ENCODE measurements around the gene ACKR4. TPM values are rescaled to one million over a fixed set of nuclear protein-coding genes. Genes with fewer than 3 reads are reported as not detected.
"Not testable (repeated sequence)": the region's sequence is repeated elsewhere in the genome, so short reads cannot be mapped to it uniquely, and the experiment has no call there.

Gene ACKR4
- total and polyA plus RNA-seq, 2 donors (not counting 1 experiment from before 2014, with no cell fraction given): 0.15 to 0.21 TPM

DNA sequence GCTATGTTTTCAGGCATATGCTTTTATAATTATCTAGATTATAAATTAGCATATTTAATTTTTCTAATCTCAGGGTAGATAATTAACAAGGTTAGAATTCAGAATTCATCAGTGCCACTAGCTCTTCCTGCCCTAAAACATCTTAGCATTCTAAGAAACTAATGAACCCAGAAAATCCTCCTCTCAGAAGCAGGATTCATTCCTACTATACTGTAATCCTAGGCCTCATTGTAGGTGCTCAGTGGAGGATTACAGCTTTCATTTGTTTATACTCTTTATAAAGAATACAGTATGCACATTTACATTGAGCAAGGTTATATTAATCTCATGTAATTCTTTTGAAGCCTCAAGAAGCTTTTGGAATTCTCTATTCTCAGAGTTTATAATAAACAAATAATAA, 41.6 kb downstream of the ACKR4 start:
- Mint-ChIP-seq H3K4me3 (no peak overlapping the region), H3K4me1 (peaks cover 2% of the 10 kb centered on the region), H3K9me3 (ENCODE audit: insufficient read depth) (no peaks in the 10 kb centered on the region), H3K27me3 (no peaks in the 10 kb centered on the region), H3K27ac (no peak overlapping the region)
- Histone ChIP-seq H2AFZ (ENCODE audit: insufficient read depth, low read depth, low read length, poor library complexity, severe bottlenecking) (no peak overlapping the region), H3K27me3 (replicated peaks in 1 of 4; ENCODE audit: control extremely low read depth in 1 of 4, control insufficient read depth in 3 of 4, insufficient read depth in 4 of 4, low read length in 3 of 4) (no peaks in the 10 kb centered on the region), H4K20me1 (ENCODE audit: control insufficient read depth, insufficient read depth, low read length, poor library complexity, severe bottlenecking) (no peaks in the 10 kb centered on the region), H3K9ac (ENCODE audit: low read length) (no peak overlapping the region), H3K27ac (ENCODE audit: low read length in 2 of 2) (no peak overlapping the region), H3K79me2 (ENCODE audit: control insufficient read depth, insufficient read depth, low read length) (no peaks in the 10 kb centered on the region), H3K4me1 (ENCODE audit: control insufficient read depth in 2 of 2, insufficient read depth in 2 of 2, low read length in 2 of 2) (no peaks in the 10 kb centered on the region), H3K4me3 (ENCODE audit: control extremely low read depth in 1 of 5, extremely low read depth in 1 of 5, insufficient read depth in 1 of 5, low read depth in 2 of 5, low read length in 4 of 5) (no peak overlapping the region), H3K9me3 (ENCODE audit: control extremely low read depth in 1 of 3, control insufficient read depth in 2 of 3, insufficient read depth in 1 of 3, low read length in 2 of 3) (no peaks in the 10 kb centered on the region), H3K4me2 (replicated peaks; ENCODE audit: low read depth, low read length, poor library complexity, severe bottlenecking) (no peak overlapping the region), H3K36me3 (replicated peaks in 1 of 2; ENCODE audit: control extremely low read depth in 1 of 2, control insufficient read depth in 1 of 2, extremely low read depth in 1 of 2, insufficient read depth in 2 of 2, low read length in 1 of 2) (peaks cover 0 to 16% of the 10 kb centered on the region in 2 experiments)
- ATAC-seq (ENCODE audit: low read depth) (no peak), DNase-seq (no peak)
- TF ChIP-seq EZH2 (IDR thresholded peaks at IDR 0.05; ENCODE audit: borderline replicate concordance, insufficient read depth, low read depth, low read length, poor library complexity, severe bottlenecking): no peak
- TF ChIP-seq, protein P1, sequence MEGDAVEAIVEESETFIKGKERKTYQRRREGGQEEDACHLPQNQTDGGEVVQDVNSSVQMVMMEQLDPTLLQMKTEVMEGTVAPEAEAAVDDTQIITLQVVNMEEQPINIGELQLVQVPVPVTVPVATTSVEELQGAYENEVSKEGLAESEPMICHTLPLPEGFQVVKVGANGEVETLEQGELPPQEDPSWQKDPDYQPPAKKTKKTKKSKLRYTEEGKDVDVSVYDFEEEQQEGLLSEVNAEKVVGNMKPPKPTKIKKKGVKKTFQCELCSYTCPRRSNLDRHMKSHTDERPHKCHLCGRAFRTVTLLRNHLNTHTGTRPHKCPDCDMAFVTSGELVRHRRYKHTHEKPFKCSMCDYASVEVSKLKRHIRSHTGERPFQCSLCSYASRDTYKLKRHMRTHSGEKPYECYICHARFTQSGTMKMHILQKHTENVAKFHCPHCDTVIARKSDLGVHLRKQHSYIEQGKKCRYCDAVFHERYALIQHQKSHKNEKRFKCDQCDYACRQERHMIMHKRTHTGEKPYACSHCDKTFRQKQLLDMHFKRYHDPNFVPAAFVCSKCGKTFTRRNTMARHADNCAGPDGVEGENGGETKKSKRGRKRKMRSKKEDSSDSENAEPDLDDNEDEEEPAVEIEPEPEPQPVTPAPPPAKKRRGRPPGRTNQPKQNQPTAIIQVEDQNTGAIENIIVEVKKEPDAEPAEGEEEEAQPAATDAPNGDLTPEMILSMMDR (IDR thresholded peaks at IDR 0.05): no peak
- intact Hi-C loops (cut with micrococcal nuclease): no loop called here
- ChIA-PET POLR2A (no interaction called here), CTCF (interaction anchor here (0.6 to 6.0 kb wide), 5 partner anchors 13 to 286 kb away, joined by 3 to 86 read pairs (median 4); no protein-coding TSS in a partner anchor)

DNA sequence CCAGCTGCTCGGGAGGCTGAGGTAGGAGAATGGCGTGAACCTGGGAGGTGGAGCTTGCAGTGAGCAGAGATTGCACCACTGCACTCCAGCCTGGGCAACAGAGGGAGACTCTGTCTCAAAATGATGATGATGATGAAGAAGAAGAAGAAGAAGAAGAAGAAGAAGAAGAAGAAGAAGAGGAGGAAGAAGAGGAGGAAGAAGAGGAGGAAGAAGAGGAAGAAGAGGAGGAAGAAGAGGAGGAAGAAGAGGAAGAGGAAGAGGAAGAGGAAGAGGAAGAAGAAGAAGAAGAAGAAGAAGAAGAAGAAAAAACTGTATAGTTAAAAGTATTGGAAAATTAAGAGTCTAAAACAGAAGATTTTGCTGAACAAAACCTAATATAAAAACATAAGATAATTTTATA, 44.4 kb downstream of the ACKR4 start:
- H3K27me3 Mint-ChIP-seq; H3K27me3 ChIP-seq (replicated peaks in 1 of 4; ENCODE audit: control extremely low read depth in 1 of 4, control insufficient read depth in 3 of 4, insufficient read depth in 4 of 4, low read length in 3 of 4); H3K4me1 Mint-ChIP-seq; H3K9me3 ChIP-seq (ENCODE audit: control extremely low read depth in 1 of 3, control insufficient read depth in 2 of 3, insufficient read depth in 1 of 3, low read length in 2 of 3); DNase-seq; intact Hi-C loops (cut with micrococcal nuclease); H3K4me1 ChIP-seq (ENCODE audit: control insufficient read depth in 2 of 2, insufficient read depth in 2 of 2, low read length in 2 of 2); H3K27ac ChIP-seq (ENCODE audit: low read length in 2 of 2); H3K4me3 ChIP-seq (ENCODE audit: control extremely low read depth in 1 of 5, extremely low read depth in 1 of 5, insufficient read depth in 1 of 5, low read depth in 2 of 5, low read length in 4 of 5); H3K4me3 Mint-ChIP-seq; H2AFZ ChIP-seq (ENCODE audit: insufficient read depth, low read depth, low read length, poor library complexity, severe bottlenecking); H3K79me2 ChIP-seq (ENCODE audit: control insufficient read depth, insufficient read depth, low read length); ATAC-seq (ENCODE audit: low read depth); H3K9ac ChIP-seq (ENCODE audit: low read length); H3K4me2 ChIP-seq (replicated peaks; ENCODE audit: low read depth, low read length, poor library complexity, severe bottlenecking); H4K20me1 ChIP-seq (ENCODE audit: control insufficient read depth, insufficient read depth, low read length, poor library complexity, severe bottlenecking); POLR2A ChIA-PET; H3K9me3 Mint-ChIP-seq (ENCODE audit: insufficient read depth): not testable (repeated sequence)
- H3K27ac Mint-ChIP-seq: peak overlapping the region; percentile 20
- 88% methylated on average over 2 of the region's 2 CpGs for WGBS (ENCODE audit: insufficient coverage)
- CTCF ChIA-PET: interaction anchor here (0.6 to 6.0 kb wide), 9 partner anchors 10 to 290 kb away, joined by 3 to 86 read pairs (median 7); no protein-coding TSS in a partner anchor
- peaks cover 1 to 16% of the 10 kb centered on the region in 2 experiments for H3K36me3 ChIP-seq (replicated peaks in 1 of 2; ENCODE audit: control extremely low read depth in 1 of 2, control insufficient read depth in 1 of 2, extremely low read depth in 1 of 2, insufficient read depth in 2 of 2, low read length in 1 of 2)

Data from B cell (primary cell).